CD8-positive, alpha-beta memory T cell (primary cell): Measurements from ENCODE around the gene CDCA4. TPM values are rescaled to one million over a fixed set of nuclear protein-coding genes. Genes with fewer than 3 reads are reported as not detected.

Experiments used
- CTCF ChIA-PET: fragments of 350-600 bp; sonication (Branson Sonifier 250); formaldehyde crosslinking; loops from one replicate; lab custom pipeline; 2021; ENCODE audit warnings: antibody characterized with exemption; lab: Charles Lee
- POLR2A ChIA-PET: fragments of 350-600 bp; sonication (Branson Sonifier 250); formaldehyde crosslinking; loops from one replicate; lab custom pipeline; 2021; ENCODE audit warnings: antibody characterized with exemption; lab: Charles Lee
- DNase-seq, 5 donors: peaks; one replicate each; pipeline versions ENCODE4 v3.0.0 to v3.0.0-alpha.2; 2020 to 2022; ENCODE audit warnings: mixed read lengths in 1 of 5
- H3K27ac ChIP-seq: one replicate; pipeline ENCODE4 v1.7.0; 2013; ENCODE audit warnings: low read depth, mild to moderate bottlenecking, low read length, moderate library complexity
- H3K27me3 ChIP-seq: 2 replicates; pipeline ENCODE4 v1.7.0; 2013; ENCODE audit warnings: low read length, mild to moderate bottlenecking; ENCODE audit not compliant: insufficient read depth, poor library complexity, severe bottlenecking
- H3K36me3 ChIP-seq: 2 replicates; pipeline ENCODE4 v1.7.0; 2013; ENCODE audit warnings: mild to moderate bottlenecking, low read length, moderate library complexity; ENCODE audit not compliant: insufficient read depth
- H3K4me1 ChIP-seq: 2 replicates; pipeline ENCODE4 v1.7.0; 2013; ENCODE audit warnings: mild to moderate bottlenecking, low read length, moderate library complexity; ENCODE audit not compliant: insufficient read depth
- H3K4me3 ChIP-seq: 2 replicates; pipeline ENCODE4 v1.7.0; 2013; ENCODE audit warnings: mild to moderate bottlenecking, low read length
- H3K9me3 ChIP-seq: 2 replicates; pipeline ENCODE4 v1.7.0; 2013; ENCODE audit warnings: mild to moderate bottlenecking, low read length
- H3K27ac Mint-ChIP-seq, 8 donors: one replicate each; pipeline ENCODE4 v1.8.0; 2020 to 2021; ENCODE audit warnings: mixed read lengths in 8 of 8, mild to moderate bottlenecking in 6 of 8, inconsistent platforms in 3 of 8, moderate library complexity in 3 of 8
- H3K27me3 Mint-ChIP-seq, 2 donors: one replicate each; pipeline ENCODE4 v1.8.0; 2020 to 2021; ENCODE audit warnings: mixed read lengths in 2 of 2, mild to moderate bottlenecking in 1 of 2, moderate library complexity in 1 of 2
- H3K36me3 Mint-ChIP-seq, 3 donors: one replicate each; pipeline ENCODE4 v1.8.0; 2020 to 2021; ENCODE audit warnings: mixed read lengths in 3 of 3, inconsistent platforms in 1 of 3, mild to moderate bottlenecking in 1 of 3
- H3K4me1 Mint-ChIP-seq, 3 donors: one replicate each; pipeline ENCODE4 v1.8.0; 2020 to 2021; ENCODE audit warnings: mixed read lengths in 3 of 3, inconsistent platforms in 1 of 3, mild to moderate bottlenecking in 1 of 3
- H3K4me3 Mint-ChIP-seq, 7 donors: one replicate each; pipeline ENCODE4 v1.8.0; 2020 to 2021; ENCODE audit warnings: mixed read lengths in 7 of 7, mild to moderate bottlenecking in 6 of 7, moderate library complexity in 4 of 7, inconsistent platforms in 2 of 7
- H3K9me3 Mint-ChIP-seq, 5 donors: one replicate each; pipeline ENCODE4 v1.8.0; 2020 to 2022; ENCODE audit warnings: mixed read lengths in 5 of 5, mild to moderate bottlenecking in 3 of 5, moderate library complexity in 2 of 5, inconsistent platforms in 1 of 5
- polyA plus RNA-seq: library from polyadenylated mRNA; unstranded; fragments of 300-500 nt; fragmentation: Illumina TruSeq; gene quantifications from one replicate; pipeline ENCODE4 v1.2.3, GENCODE V29; 2021
- total RNA-seq, 2 experiments: library from RNA; stranded (reverse); gene quantifications; one replicate each; pipeline ENCODE4 v1.2.3, GENCODE V29; 2021

The CDCA4 gene
- total and polyA plus RNA-seq, 3 experiments from 2014 or later: 23.8 to 76.7 (median 73.0) TPM

DNA sequence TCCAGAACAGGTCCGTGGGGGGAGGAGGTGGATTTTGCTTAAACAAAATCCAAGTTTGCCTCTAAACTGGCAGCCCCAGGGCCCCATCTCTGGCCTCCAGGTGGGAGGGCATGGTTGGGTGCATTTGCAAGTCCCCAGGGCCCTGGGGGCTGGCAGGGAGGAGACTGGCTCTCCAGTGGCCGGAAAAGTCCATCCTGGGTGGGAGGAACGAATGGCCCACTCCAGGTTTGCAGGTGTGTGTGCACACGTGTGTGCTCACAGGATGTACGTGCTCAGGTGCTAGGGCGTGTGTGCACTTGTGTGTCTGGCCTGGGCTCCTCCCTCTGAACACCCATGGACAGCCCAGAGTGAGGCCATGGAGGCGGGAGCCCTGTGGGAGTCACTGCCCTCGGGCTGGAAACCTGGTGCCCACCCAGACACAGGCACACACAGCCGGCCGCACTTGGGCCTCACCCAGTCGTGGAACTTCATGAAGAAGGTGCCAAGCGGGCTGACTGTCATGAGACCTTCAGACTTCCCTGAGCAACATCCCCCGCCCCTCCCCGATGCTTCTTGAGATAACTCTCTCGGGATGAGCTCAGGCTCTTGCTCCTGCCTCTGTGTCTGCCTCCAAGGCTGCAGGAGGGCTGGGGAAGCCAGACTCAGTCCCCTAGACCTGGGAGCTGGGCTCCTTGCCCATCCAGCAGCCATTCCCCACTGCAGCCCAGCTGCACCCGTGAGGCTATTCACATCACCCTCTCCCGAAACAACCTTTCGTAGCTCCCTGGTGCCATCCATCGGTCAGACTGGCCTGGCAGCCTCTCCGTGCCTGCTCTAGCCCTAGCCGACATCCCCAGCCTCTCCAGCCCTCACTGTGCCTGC lies 52.1 kb downstream of the CDCA4 start:
- ChIA-PET POLR2A (no interaction called here), CTCF (interaction anchor here (2.9 kb wide), 1 partner anchor 77 kb away, joined by 10 read pairs; no protein-coding TSS in a partner anchor)
- Histone ChIP-seq H3K36me3 (no peaks in the 10 kb centered on the region), H3K4me3 (no peak overlapping the region), H3K9me3 (no peaks in the 10 kb centered on the region), H3K4me1 (no peaks in the 10 kb centered on the region), H3K27me3 (peaks cover 4% of the 10 kb centered on the region), H3K27ac (no peak overlapping the region)
- Mint-ChIP-seq H3K9me3 (no peaks in the 10 kb centered on the region), H3K4me3 (no peak overlapping the region), H3K4me1 (no peaks in the 10 kb centered on the region), H3K27ac (no peak overlapping the region), H3K27me3 (peaks cover 2 to 16% of the 10 kb centered on the region in 2 donors), H3K36me3 (no peaks in the 10 kb centered on the region)
- no peak for DNase-seq

- H3K27ac ChIP-seq: no peak overlapping the region
- no peaks in the 10 kb centered on the region for H3K4me1 Mint-ChIP-seq
- H3K27ac Mint-ChIP-seq: no peak overlapping the region
- no peak overlapping the region for H3K4me3 ChIP-seq
- peaks cover 2 to 16% of the 10 kb centered on the region in 2 donors for H3K27me3 Mint-ChIP-seq
- no peak for DNase-seq
- no peaks in the 10 kb centered on the region for H3K9me3 Mint-ChIP-seq
- ChIA-PET POLR2A (no interaction called here), CTCF (interaction anchor here (2.9 kb wide), 1 partner anchor 77 kb away, joined by 10 read pairs; no protein-coding TSS in a partner anchor)
- H3K4me1 ChIP-seq: no peaks in the 10 kb centered on the region
- H3K27me3 ChIP-seq: peaks cover 4% of the 10 kb centered on the region
- no peak overlapping the region for H3K4me3 Mint-ChIP-seq
- H3K36me3 ChIP-seq: no peaks in the 10 kb centered on the region
- no peaks in the 10 kb centered on the region for H3K36me3 Mint-ChIP-seq
- H3K9me3 ChIP-seq: no peaks in the 10 kb centered on the region
These were observed 52.7 kb downstream of the CDCA4 start for GRCh38 chr14:104968153-104968527.

GRCh38 chr14:104967386-104968152 lies 53.3 kb downstream of the CDCA4 start:
- DNase-seq: no peak
- H3K4me1 Mint-ChIP-seq: no peaks in the 10 kb centered on the region
- no peak overlapping the region for H3K27ac Mint-ChIP-seq
- Histone ChIP-seq H3K9me3 (no peaks in the 10 kb centered on the region), H3K4me1 (no peaks in the 10 kb centered on the region), H3K36me3 (no peaks in the 10 kb centered on the region), H3K27me3 (peaks cover 4% of the 10 kb centered on the region), H3K4me3 (no peak overlapping the region), H3K27ac (no peak overlapping the region)
- ChIA-PET POLR2A (no interaction called here), CTCF (interaction anchor here (2.9 kb wide), 1 partner anchor 78 kb away, joined by 10 read pairs; no protein-coding TSS in a partner anchor)
- H3K27me3 Mint-ChIP-seq: peaks cover 2 to 20% of the 10 kb centered on the region in 2 donors
- no peak overlapping the region for H3K4me3 Mint-ChIP-seq
- H3K36me3 Mint-ChIP-seq: no peaks in the 10 kb centered on the region
- no peaks in the 10 kb centered on the region for H3K9me3 Mint-ChIP-seq

GRCh38 chr14:104966981-104967385 lies 53.9 kb downstream of the CDCA4 start:
- Mint-ChIP-seq H3K9me3 (no peaks in the 10 kb centered on the region), H3K27ac (no peak overlapping the region), H3K4me1 (no peaks in the 10 kb centered on the region), H3K4me3 (no peak overlapping the region), H3K27me3 (peaks cover 2 to 20% of the 10 kb centered on the region in 2 donors), H3K36me3 (no peaks in the 10 kb centered on the region)
- Histone ChIP-seq H3K27me3 (peaks cover 4% of the 10 kb centered on the region), H3K4me3 (no peak overlapping the region), H3K4me1 (no peaks in the 10 kb centered on the region), H3K36me3 (no peaks in the 10 kb centered on the region), H3K9me3 (no peaks in the 10 kb centered on the region), H3K27ac (no peak overlapping the region)
- DNase-seq: no peak
- ChIA-PET CTCF (no interaction called here), POLR2A (interaction anchor here (0.6 kb wide), 1 partner anchor 95 kb away, joined by 3 read pairs; no protein-coding TSS in a partner anchor)

GRCh38 chr14:104966261-104966865 lies 54.5 kb downstream of the CDCA4 start:
- no peaks in the 10 kb centered on the region for H3K9me3 Mint-ChIP-seq
- no peak overlapping the region for H3K27ac Mint-ChIP-seq
- ChIA-PET POLR2A (interaction anchor here (0.6 kb wide), 1 partner anchor 96 kb away, joined by 3 read pairs; no protein-coding TSS in a partner anchor), CTCF (no interaction called here)
- peaks cover 4% of the 10 kb centered on the region for H3K27me3 ChIP-seq
- no peak overlapping the region for H3K4me3 Mint-ChIP-seq
- H3K36me3 Mint-ChIP-seq: no peaks in the 10 kb centered on the region
- no peaks in the 10 kb centered on the region for H3K4me1 Mint-ChIP-seq
- no peaks in the 10 kb centered on the region for H3K4me1 ChIP-seq
- H3K36me3 ChIP-seq: no peaks in the 10 kb centered on the region
- H3K27ac ChIP-seq: no peak overlapping the region
- no peak overlapping the region for H3K4me3 ChIP-seq
- no peak for DNase-seq
- peaks cover 2 to 18% of the 10 kb centered on the region in 2 donors for H3K27me3 Mint-ChIP-seq
- H3K9me3 ChIP-seq: no peaks in the 10 kb centered on the region

- H3K4me3 Mint-ChIP-seq: no peak overlapping the region
- no peak overlapping the region for H3K27ac ChIP-seq
- DNase-seq: no peak
- H3K4me1 ChIP-seq: no peaks in the 10 kb centered on the region
- no peaks in the 10 kb centered on the region for H3K4me1 Mint-ChIP-seq
- H3K4me3 ChIP-seq: no peak overlapping the region
- no peaks in the 10 kb centered on the region for H3K36me3 ChIP-seq
- H3K27me3 Mint-ChIP-seq: peaks cover 2 to 18% of the 10 kb centered on the region in 2 donors
- H3K27ac Mint-ChIP-seq: no peak overlapping the region
- no peaks in the 10 kb centered on the region for H3K36me3 Mint-ChIP-seq
- no peaks in the 10 kb centered on the region for H3K9me3 Mint-ChIP-seq
- peaks cover 4% of the 10 kb centered on the region for H3K27me3 ChIP-seq
- no peaks in the 10 kb centered on the region for H3K9me3 ChIP-seq
- POLR2A ChIA-PET: no interaction called here
- CTCF ChIA-PET: interaction anchor here (2.1 kb wide), 1 partner anchor 80 kb away, joined by 7 read pairs; no protein-coding TSS in a partner anchor
These were observed 55.2 kb downstream of the CDCA4 start for GRCh38 chr14:104965561-104966231.

- H3K4me3 ChIP-seq: no peak overlapping the region
- no peak overlapping the region for H3K27ac Mint-ChIP-seq
- H3K27me3 Mint-ChIP-seq: peaks cover 2 to 26% of the 10 kb centered on the region in 2 donors
- ChIA-PET POLR2A (no interaction called here), CTCF (interaction anchor here (1.0 to 2.1 kb wide), 2 partner anchors 81 to 127 kb away, joined by 4 to 7 read pairs; no protein-coding TSS in a partner anchor)
- no peak for DNase-seq
- no peak overlapping the region for H3K27ac ChIP-seq
- H3K27me3 ChIP-seq: peaks cover 4% of the 10 kb centered on the region
- no peaks in the 10 kb centered on the region for H3K36me3 ChIP-seq
- H3K4me1 Mint-ChIP-seq: no peaks in the 10 kb centered on the region
- no peaks in the 10 kb centered on the region for H3K36me3 Mint-ChIP-seq
- no peak overlapping the region for H3K4me3 Mint-ChIP-seq
- no peaks in the 10 kb centered on the region for H3K9me3 Mint-ChIP-seq
- no peaks in the 10 kb centered on the region for H3K4me1 ChIP-seq
- no peaks in the 10 kb centered on the region for H3K9me3 ChIP-seq
These were observed 56.3 kb downstream of the CDCA4 start for GRCh38 chr14:104964546-104964945.
